HEK293T (cell line): Measurements from ENCODE around the gene NAGLU.

Experiments
- CTCF ChIA-PET: fragments of 350-600 bp; formaldehyde crosslinking; extraction: SDS; loops from one replicate; lab custom pipeline; 2021; ENCODE audit warnings: antibody characterized with exemption, inconsistent platforms; lab: Yijun Ruan, JAX
- POLR2A ChIA-PET: fragments of 350-600 bp; formaldehyde crosslinking; extraction: SDS; loops from one replicate; lab custom pipeline; 2020; ENCODE audit warnings: antibody characterized with exemption, inconsistent platforms; lab: Yijun Ruan, JAX
- DNase-seq: peaks from one replicate; pipeline ENCODE4 v3.0.0; 2012; ENCODE audit warnings: mixed read lengths; ENCODE audit errors: extremely low spot score
- ARNT ChIP-seq: fragments of 450-650 bp; IDR thresholded peaks from 2 replicates; pipeline ENCODE4 v1.6.1; 2017; ENCODE audit warnings: mild to moderate bottlenecking
- BHLHE40 ChIP-seq: fragments of 450-650 bp; IDR thresholded peaks from 2 replicates; pipeline ENCODE4 v1.6.1; 2016; ENCODE audit warnings: mild to moderate bottlenecking, moderate library complexity, borderline replicate concordance
- CTBP1 ChIP-seq: fragments of 450-650 bp; IDR thresholded peaks from 2 replicates; pipeline ENCODE4 v1.6.1; 2016; ENCODE audit warnings: borderline replicate concordance
- ELF4 ChIP-seq: fragments of 450-650 bp; IDR thresholded peaks from 2 replicates; pipeline ENCODE4 v1.6.1; 2017; ENCODE audit warnings: antibody characterized with exemption
- FOXA1 ChIP-seq: fragments of 450-650 bp; IDR thresholded peaks from 2 replicates; pipeline ENCODE4 v1.6.1; 2016; ENCODE audit warnings: mild to moderate bottlenecking
- FOXK2 ChIP-seq: fragments of 450-650 bp; IDR thresholded peaks from 2 replicates; pipeline ENCODE4 v1.6.1; 2016; ENCODE audit warnings: mild to moderate bottlenecking
- FOXM1 ChIP-seq: fragments of 450-650 bp; IDR thresholded peaks from 2 replicates; pipeline ENCODE4 v1.6.1; 2017; ENCODE audit warnings: mild to moderate bottlenecking, borderline replicate concordance
- HDGF ChIP-seq: fragments of 450-650 bp; IDR thresholded peaks from 2 replicates; pipeline ENCODE4 v1.6.1; 2017; ENCODE audit warnings: antibody characterized with exemption, borderline replicate concordance
- L3MBTL2 ChIP-seq: fragments of 450-650 bp; conservative IDR thresholded peaks from 2 replicates; pipeline ENCODE4 v1.6.1; 2016; ENCODE audit warnings: mild to moderate bottlenecking
- LEF1 ChIP-seq: fragments of 450-650 bp; IDR thresholded peaks from 2 replicates; pipeline ENCODE4 v1.6.1; 2017; ENCODE audit warnings: mild to moderate bottlenecking, borderline replicate concordance
- NFRKB ChIP-seq: fragments of 450-650 bp; IDR thresholded peaks from 2 replicates; pipeline ENCODE4 v1.6.1; 2016; ENCODE audit warnings: mild to moderate bottlenecking, moderate library complexity
- SP1 ChIP-seq: fragments of 450-650 bp; IDR thresholded peaks from 2 replicates; pipeline ENCODE4 v1.6.1; 2017
- SUZ12 ChIP-seq: fragments of 450-650 bp; IDR thresholded peaks from 2 replicates; pipeline ENCODE4 v1.6.1; 2016; ENCODE audit warnings: mild to moderate bottlenecking
- TARDBP ChIP-seq: fragments of 450-650 bp; IDR thresholded peaks from 2 replicates; pipeline ENCODE4 v1.6.1; 2016
- ZNF384 ChIP-seq: fragments of 450-650 bp; IDR thresholded peaks from 2 replicates; pipeline ENCODE4 v1.6.1; 2016
- TF ChIP-seq, protein P1 (sequence below): fragments of 450-650 bp; IDR thresholded peaks from 2 replicates; pipeline ENCODE4 v1.6.1; 2016

NAGLU gene

DNA sequence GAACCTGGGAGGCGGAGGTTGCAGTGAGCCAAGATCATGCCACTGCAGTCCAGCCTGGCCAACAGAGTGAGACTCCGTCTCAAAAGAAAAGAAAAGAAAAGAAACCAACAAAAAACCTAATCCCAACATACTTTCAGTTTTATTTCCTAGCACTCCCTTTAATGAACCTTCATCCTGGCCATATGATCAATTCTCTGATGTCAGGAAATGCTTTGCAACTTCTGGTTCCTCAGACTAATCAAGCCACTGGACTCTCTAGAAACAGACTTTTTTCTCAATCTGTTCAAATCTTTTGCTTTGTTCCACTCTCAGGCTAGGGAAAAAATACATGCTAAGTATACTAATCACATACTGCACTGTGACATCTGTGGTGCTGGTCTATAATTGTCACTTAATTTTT lies 54.8 kb downstream of the NAGLU start:
- ChIA-PET CTCF (interaction anchor here (1.1 kb wide), 1 partner anchor 12 kb away, joined by 6 read pairs; no protein-coding TSS in a partner anchor), POLR2A (interaction anchor here (1.0 kb wide), 1 partner anchor 18 kb away, joined by 6 read pairs; the partner anchor contains the start of genes RETREG3 and TUBG1)
- DNase-seq, result no peak
- TF ChIP-seq BHLHE40 (no peak), NFRKB (no peak), ELF4 (no peak), FOXM1 (no peak), HDGF (no peak), FOXK2 (no peak), ZNF384 (no peak), TARDBP (no peak), L3MBTL2 (no peak), CTBP1 (no peak), SUZ12 (no peak), SP1 (no peak), FOXA1 (no peak)

DNA sequence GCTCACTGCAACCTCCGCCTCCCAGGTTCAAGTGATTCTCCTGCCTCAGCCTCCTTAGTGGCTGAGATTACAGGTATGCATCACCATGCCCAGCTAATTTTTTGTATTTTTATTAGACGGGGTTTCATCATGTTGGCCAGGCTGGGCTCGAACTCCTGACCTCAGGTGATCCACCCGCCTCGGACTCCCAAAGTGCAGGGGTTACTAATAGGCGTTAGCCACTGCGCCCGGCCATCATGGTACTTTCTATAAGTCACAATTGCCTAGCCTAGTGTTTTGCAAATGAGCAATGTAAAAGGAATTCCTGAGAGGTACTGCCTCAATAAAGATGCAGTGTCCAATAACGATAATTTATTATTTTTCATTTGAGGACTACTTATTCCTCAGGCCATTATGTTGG lies 55.4 kb downstream of the NAGLU start:
- DNase-seq, result no peak
- ChIA-PET CTCF (interaction anchor here (1.1 kb wide), 1 partner anchor 13 kb away, joined by 6 read pairs; no protein-coding TSS in a partner anchor), POLR2A (interaction anchor here (0.6 to 3.2 kb wide), 2 partner anchors 18 to 22 kb away, joined by 4 to 12 read pairs; partner anchors contain the start of genes RETREG3 and TUBG1)
- TF ChIP-seq SUZ12, result no peak
- TF ChIP-seq NFRKB, result no peak
- TF ChIP-seq ZNF384, result no peak
- TF ChIP-seq LEF1, result no peak
- TF ChIP-seq ELF4, result no peak
- TF ChIP-seq ARNT, result no peak
- TF ChIP-seq FOXA1, result no peak
- TF ChIP-seq FOXM1, result no peak
- no peak for TF ChIP-seq CTBP1
- TF ChIP-seq HDGF, result no peak
- no peak for TF ChIP-seq L3MBTL2
- TF ChIP-seq, protein P1, sequence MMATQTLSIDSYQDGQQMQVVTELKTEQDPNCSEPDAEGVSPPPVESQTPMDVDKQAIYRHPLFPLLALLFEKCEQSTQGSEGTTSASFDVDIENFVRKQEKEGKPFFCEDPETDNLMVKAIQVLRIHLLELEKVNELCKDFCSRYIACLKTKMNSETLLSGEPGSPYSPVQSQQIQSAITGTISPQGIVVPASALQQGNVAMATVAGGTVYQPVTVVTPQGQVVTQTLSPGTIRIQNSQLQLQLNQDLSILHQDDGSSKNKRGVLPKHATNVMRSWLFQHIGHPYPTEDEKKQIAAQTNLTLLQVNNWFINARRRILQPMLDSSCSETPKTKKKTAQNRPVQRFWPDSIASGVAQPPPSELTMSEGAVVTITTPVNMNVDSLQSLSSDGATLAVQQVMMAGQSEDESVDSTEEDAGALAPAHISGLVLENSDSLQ, result no peak
- TF ChIP-seq SP1, result no peak
- TF ChIP-seq TARDBP, result no peak
- no peak for TF ChIP-seq BHLHE40
- TF ChIP-seq FOXK2, result no peak
